Psoas muscle (tissue), 8 donors: Measurements from ENCODE around the gene KRT6C. TPM values are rescaled to one million over a fixed set of nuclear protein-coding genes. Genes with fewer than 3 reads are reported as not detected.

Source experiments
- ATAC-seq, 4 donors: fragments of 200-7000 bp; cut with Tn5 transposase; one replicate each; pipeline ENCODE4 v1.9.1; 2020; ENCODE audit warnings: moderate library complexity in 3 of 4, mild to moderate bottlenecking in 2 of 4
- DNase-seq, 2 donors: peaks; one replicate each; pipeline ENCODE4 v3.0.0-alpha.2; 2020
- H3K27ac ChIP-seq: fragments of 200-600 bp; one replicate; pipeline ENCODE4 v1.8.0; 2022
- H3K27me3 ChIP-seq, 3 donors: fragments of 200-600 bp in 1 of 3; one replicate each; pipeline versions ENCODE4 v1.6.1 to v1.8.0; 2013 to 2022; ENCODE audit warnings: low read length in 2 of 3, mild to moderate bottlenecking in 2 of 3, moderate library complexity in 1 of 3; ENCODE audit not compliant: insufficient read depth in 3 of 3
- H3K36me3 ChIP-seq, 2 donors: fragments of 200-600 bp in 1 of 2; one replicate each; pipeline versions ENCODE4 v1.6.1 to v1.8.0; 2013 to 2022; ENCODE audit warnings: low read depth in 1 of 2, mild to moderate bottlenecking in 1 of 2, moderate library complexity in 1 of 2; ENCODE audit not compliant: insufficient read depth in 1 of 2
- H3K4me1 ChIP-seq: fragments of 200-600 bp; one replicate; pipeline ENCODE4 v1.8.0; 2022
- H3K4me3 ChIP-seq: fragments of 200-600 bp; one replicate; pipeline ENCODE4 v1.8.0; 2022; ENCODE audit warnings: mild to moderate bottlenecking
- H3K9me3 ChIP-seq: fragments of 200-600 bp; one replicate; pipeline ENCODE4 v1.8.0; 2022
- CTCF ChIP-seq: fragments of 200-600 bp; IDR thresholded peaks from one replicate; pipeline ENCODE4 v1.8.0; 2022; ENCODE audit warnings: antibody characterized with exemption
- WGBS, 3 donors: extraction: QIAGEN DNeasy Blood & Tissue Kit; methylation state at CpG; one replicate each; pipeline versions ENCODE4 v1.1.6 to v1.1.7; 2013; 5-methylcytosine and 5-hydroxymethylcytosine counted together
- intact Hi-C, 2 donors: fragments of 100-400 bp; cut with DNase I; formaldehyde crosslinking; loops; one replicate each; pipeline versions ENCODE4 v1.11.0 to v1.14.2; 2022
- polyA plus RNA-seq, 3 donors: library from polyadenylated mRNA; stranded (reverse); fragments of 200-250 nt; gene quantifications; one replicate each; pipeline ENCODE4 v1.2.3, GENCODE V29; 2013
- total RNA-seq, 4 donors: library from RNA; stranded (reverse); fragmentation: NEBNext Ultra II Directional in 2 of 4; extraction: Animal tissue kit (Norgen Biotek cat#: 25700) in 2 of 4; gene quantifications; one replicate each; pipeline versions ENCODE4 v1.2.1 to v1.2.4, GENCODE V29; 2021 to 2023
- donor health status: healthy with polysubstance abuse.
- donor health status: DM: no; HTN: no; CAD: no; lungs with moderate emphysema.
- donor health status: Bipolar disorder and iron deficiency.
- donor health status: healthy.
- donor health status: DM: yes; HTN: yes; CAD: no.
- donor health status: DM: no; HTN: no; CAD: no.
- donor health status: DM: no; HTN: no; CAD: no.
- donor health status: DM: yes; HTN: yes; CAD: no.

The KRT6C gene
- total and polyA plus RNA-seq, 7 donors: 0.04 to 0.24 (median 0.21) TPM; not detected in 4

- Histone ChIP-seq H3K27ac (no peak within 1 kb of the TSS), H3K4me3 (no peak within 1 kb of the TSS), H3K36me3 (no peaks in the 10 kb centered on the region), H3K27me3 (peaks cover 0 to 14% (median 2%) of the 10 kb centered on the region in 3 donors), H3K9me3 (no peaks in the 10 kb centered on the region), H3K4me1 (no peaks in the 10 kb centered on the region)
- WGBS, 3 donors: 87 to 88% (median 87%) methylated on average over 29 of the region's 29 CpGs
- no peak for DNase-seq
- ATAC-seq: no peak
- TF ChIP-seq CTCF: no peak
- intact Hi-C loops: no loop called here
Measured at GRCh38 chr12:52519826-52520662, 46.4 kb upstream of the KRT6C start, which contains the start of gene KRT5. Gene KRT5 (minus strand): TSS chr12:52520394. CDS start chr12:52520296, 98 bp downstream.

GRCh38 chr12:52519387-52519703 is 45.7 kb upstream of the KRT6C start:
- no peak overlapping the region for H3K27ac ChIP-seq
- H3K9me3 ChIP-seq: no peaks in the 10 kb centered on the region
- intact Hi-C loops: no loop called here
- no peaks in the 10 kb centered on the region for H3K4me1 ChIP-seq
- H3K36me3 ChIP-seq: no peaks in the 10 kb centered on the region
- no peak for TF ChIP-seq CTCF
- WGBS, 3 donors: 52 to 76% (median 63%) methylated on average over 3 of the region's 3 CpGs
- no peak for ATAC-seq
- no peak overlapping the region for H3K4me3 ChIP-seq
- peaks cover 0 to 9% (median 2%) of the 10 kb centered on the region in 3 donors for H3K27me3 ChIP-seq
- DNase-seq: no peak

- H3K27me3 ChIP-seq: peaks cover 0 to 9% (median 2%) of the 10 kb centered on the region in 3 donors
- H3K4me3 ChIP-seq: no peak overlapping the region
- ATAC-seq (no peak), DNase-seq (no peak)
- 77 to 89% (median 84%) methylated on average over 8 of the region's 8 CpGs for WGBS, 3 donors
- H3K4me1 ChIP-seq: no peaks in the 10 kb centered on the region
- H3K27ac ChIP-seq: no peak overlapping the region
- H3K36me3 ChIP-seq: no peaks in the 10 kb centered on the region
- no peak for TF ChIP-seq CTCF
- H3K9me3 ChIP-seq: no peaks in the 10 kb centered on the region
- intact Hi-C loops: no loop called here
Measured at GRCh38 chr12:52518574-52519386, 45.2 kb upstream of the KRT6C start.

- intact Hi-C loops: no loop called here
- H3K27ac ChIP-seq: no peak overlapping the region
- ATAC-seq (no peak), DNase-seq (no peak)
- no peaks in the 10 kb centered on the region for H3K36me3 ChIP-seq
- no peaks in the 10 kb centered on the region for H3K9me3 ChIP-seq
- H3K27me3 ChIP-seq: peaks cover 0 to 8% (median 2%) of the 10 kb centered on the region in 3 donors
- no peak overlapping the region for H3K4me3 ChIP-seq
- TF ChIP-seq CTCF: no peak
- no peaks in the 10 kb centered on the region for H3K4me1 ChIP-seq
- 93 to 95% (median 95%) methylated on average over 5 of the region's 5 CpGs for WGBS, 3 donors
Measured at GRCh38 chr12:52517888-52518287, 44.3 kb upstream of the KRT6C start.
